Measurements from ENCODE around the gene ASPA.

ASPA gene

DNA sequence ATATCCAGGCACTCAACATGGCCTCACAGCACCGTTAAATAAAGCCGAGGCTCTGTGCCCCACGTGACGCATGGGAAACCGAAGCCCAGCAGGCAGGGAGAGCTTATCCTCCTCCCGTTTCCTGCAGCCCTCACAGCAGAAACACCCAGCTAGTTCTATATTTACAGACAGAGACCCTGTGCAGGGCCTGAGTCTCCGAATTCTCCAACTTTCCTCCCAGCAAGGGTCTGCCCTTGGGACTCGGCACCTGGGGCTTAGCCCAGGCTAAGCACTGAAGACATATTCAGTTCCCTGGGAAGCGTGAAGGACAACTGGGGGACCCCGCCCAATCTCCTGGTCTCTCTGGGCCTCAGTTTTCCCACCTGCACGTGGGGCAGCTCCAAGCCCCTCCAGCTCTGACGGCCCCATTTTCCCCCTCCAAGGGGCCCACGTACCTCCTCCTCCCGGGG is 52.6 kb downstream of the ASPA start:
- Histone ChIP-seq H3K4me2 (ENCODE audit: low read length) (no peak overlapping the region), H2AFZ (no peak overlapping the region), H3K36me3 (ENCODE audit: control insufficient read depth, insufficient read depth, low read length) (no peaks in the 10 kb centered on the region), H3K4me1 (no peaks in the 10 kb centered on the region), H3K27me3 (ENCODE audit: control insufficient read depth, insufficient read depth, low read length) (no peaks in the 10 kb centered on the region), H3K9ac (no peak overlapping the region), H3K9me3 (ENCODE audit: control insufficient read depth, low read length) (no peaks in the 10 kb centered on the region), H3K79me2 (no peaks in the 10 kb centered on the region), H3K27ac (no peak overlapping the region), H3K4me3 (ENCODE audit: low read depth, low read length) (no peak overlapping the region)
- TF ChIP-seq, protein P1, sequence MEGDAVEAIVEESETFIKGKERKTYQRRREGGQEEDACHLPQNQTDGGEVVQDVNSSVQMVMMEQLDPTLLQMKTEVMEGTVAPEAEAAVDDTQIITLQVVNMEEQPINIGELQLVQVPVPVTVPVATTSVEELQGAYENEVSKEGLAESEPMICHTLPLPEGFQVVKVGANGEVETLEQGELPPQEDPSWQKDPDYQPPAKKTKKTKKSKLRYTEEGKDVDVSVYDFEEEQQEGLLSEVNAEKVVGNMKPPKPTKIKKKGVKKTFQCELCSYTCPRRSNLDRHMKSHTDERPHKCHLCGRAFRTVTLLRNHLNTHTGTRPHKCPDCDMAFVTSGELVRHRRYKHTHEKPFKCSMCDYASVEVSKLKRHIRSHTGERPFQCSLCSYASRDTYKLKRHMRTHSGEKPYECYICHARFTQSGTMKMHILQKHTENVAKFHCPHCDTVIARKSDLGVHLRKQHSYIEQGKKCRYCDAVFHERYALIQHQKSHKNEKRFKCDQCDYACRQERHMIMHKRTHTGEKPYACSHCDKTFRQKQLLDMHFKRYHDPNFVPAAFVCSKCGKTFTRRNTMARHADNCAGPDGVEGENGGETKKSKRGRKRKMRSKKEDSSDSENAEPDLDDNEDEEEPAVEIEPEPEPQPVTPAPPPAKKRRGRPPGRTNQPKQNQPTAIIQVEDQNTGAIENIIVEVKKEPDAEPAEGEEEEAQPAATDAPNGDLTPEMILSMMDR (IDR thresholded peaks at IDR 0.05): no peak

DNA sequence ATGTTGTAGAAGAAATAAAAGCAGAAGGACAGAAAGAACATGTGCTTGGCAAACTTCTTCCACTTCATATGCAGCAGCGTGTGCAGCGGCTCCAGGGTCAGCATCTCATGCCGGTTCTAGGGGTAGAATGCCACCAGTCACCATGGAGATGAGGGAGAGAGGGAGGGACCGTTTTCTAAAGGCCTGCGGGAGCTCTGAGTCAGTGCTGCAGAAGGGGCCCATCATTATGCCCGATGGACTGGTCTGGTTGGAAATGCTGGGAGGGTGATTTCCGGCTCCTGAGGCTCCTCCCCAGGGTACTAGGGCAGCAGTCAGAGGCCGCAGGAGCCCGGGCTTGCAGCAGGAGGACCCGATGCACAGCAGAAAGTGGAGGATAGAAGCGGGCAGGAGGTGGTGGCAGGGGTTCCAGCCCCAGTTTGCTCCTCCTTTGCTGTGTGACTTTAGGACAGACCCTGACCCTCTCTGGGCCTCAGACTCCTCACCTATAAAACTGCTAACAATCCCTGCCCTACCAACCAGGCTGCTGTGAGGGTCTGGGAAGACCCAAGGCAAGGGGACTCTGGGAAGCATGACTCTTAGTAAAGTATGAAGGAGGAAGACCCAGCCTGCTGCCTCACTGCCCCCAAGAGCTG is 53.2 kb downstream of the ASPA start:
- Histone ChIP-seq H3K4me3 (ENCODE audit: low read depth, low read length) (no peak overlapping the region), H3K79me2 (no peaks in the 10 kb centered on the region), H3K9ac (no peak overlapping the region), H3K27ac (no peak overlapping the region), H3K4me1 (no peaks in the 10 kb centered on the region), H3K36me3 (ENCODE audit: control insufficient read depth, insufficient read depth, low read length) (no peaks in the 10 kb centered on the region), H2AFZ (no peak overlapping the region), H3K9me3 (ENCODE audit: control insufficient read depth, low read length) (no peaks in the 10 kb centered on the region), H3K27me3 (ENCODE audit: control insufficient read depth, insufficient read depth, low read length) (no peaks in the 10 kb centered on the region), H3K4me2 (ENCODE audit: low read length) (no peak overlapping the region)
- TF ChIP-seq, protein P1 (IDR thresholded peaks at IDR 0.05): no peak

DNA sequence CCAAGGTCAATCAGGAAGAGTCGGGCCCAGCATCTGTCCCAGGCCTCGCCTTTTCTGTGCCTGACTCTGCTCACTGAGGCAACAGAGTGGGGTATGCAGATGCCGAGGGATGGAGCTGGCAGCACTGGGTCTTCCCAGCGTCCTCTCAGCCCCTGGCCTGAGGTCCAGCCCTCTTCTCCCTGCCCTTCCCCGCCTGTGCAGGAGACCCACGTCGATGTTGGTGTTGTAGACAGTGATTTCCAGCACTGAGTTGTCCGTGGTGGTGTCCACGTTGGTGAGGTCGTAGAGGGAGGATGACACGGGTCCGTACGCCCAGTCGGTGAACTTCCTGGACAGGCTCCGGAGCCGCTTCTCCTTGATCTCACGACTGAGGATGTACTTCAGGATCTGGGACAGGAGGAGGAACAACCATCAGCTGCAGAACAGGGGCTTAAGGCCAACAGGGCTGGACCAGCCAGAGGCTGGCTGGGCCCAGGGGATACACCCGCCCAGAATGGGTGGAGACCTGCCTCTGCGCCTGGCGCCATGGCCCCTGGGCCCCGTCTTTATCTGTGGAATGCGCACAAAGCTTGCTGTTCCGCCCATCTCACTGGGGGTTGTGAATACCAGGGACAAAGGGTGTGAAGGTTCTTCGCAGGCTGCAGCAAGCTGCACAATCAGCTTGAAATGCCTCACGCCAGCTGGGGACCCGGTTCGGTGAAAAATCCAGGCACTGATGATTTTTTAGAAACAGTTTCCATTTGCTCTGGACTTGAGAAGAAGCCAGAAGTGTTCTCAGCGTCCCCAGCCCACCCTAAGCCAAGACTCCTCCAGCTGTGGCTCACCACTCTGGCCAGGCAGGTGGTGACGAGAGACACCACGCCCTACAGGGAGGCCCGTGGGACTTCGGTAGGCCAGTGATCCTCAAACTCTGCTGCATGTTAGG is 54.3 kb downstream of the ASPA start:
- H3K9ac ChIP-seq: no peak overlapping the region
- H3K27ac ChIP-seq: no peak overlapping the region
- H3K36me3 ChIP-seq (ENCODE audit: control insufficient read depth, insufficient read depth, low read length): no peaks in the 10 kb centered on the region
- no peak overlapping the region for H3K4me3 ChIP-seq (ENCODE audit: low read depth, low read length)
- TF ChIP-seq, protein P1 (IDR thresholded peaks at IDR 0.05): no peak
- H3K4me2 ChIP-seq (ENCODE audit: low read length): no peak overlapping the region
- no peaks in the 10 kb centered on the region for H3K4me1 ChIP-seq
- no peaks in the 10 kb centered on the region for H3K9me3 ChIP-seq (ENCODE audit: control insufficient read depth, low read length)
- H3K27me3 ChIP-seq (ENCODE audit: control insufficient read depth, insufficient read depth, low read length): no peaks in the 10 kb centered on the region
- no peak overlapping the region for H2AFZ ChIP-seq
- no peaks in the 10 kb centered on the region for H3K79me2 ChIP-seq

DNA sequence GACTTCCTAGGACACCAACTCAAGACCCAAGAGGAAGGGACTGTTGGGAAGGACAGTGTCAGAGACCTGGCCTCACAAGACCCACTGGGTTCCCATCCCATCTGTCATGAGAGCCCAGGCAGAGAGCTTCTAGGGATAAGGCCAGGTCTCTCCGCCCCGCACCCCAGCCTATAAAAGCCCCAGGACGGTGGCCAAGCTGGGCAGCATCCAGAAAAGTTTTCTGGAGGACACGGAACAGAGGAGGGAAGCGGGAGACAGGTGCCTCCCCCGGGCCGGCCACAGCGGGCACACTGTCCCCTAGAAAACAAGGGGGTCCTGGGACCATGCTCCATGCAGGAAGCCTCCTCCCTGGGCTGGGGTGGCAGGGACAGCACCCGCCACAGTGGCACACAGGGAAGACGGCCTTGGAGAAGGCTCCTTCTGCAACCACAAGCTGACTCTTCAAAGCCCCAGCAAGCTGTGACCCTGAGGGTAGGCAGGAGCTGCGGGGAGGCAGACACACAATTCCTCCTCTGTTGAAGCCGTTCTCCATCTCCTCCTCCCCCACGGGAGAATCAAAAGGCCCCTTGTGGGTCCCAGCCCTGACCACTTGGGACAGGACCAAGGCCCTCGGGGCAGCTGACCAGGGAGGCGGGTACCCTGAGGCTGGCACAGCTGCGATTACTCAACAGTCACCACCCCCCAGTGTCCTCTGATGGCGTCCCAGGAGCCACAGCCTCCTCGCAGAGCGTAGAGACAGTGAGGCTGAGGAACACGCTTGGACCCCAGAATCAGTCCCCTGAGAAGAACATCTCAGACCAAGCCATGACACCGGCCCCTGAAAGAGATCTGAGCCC is 55.7 kb downstream of the ASPA start:
- Histone ChIP-seq H3K9ac (no peak overlapping the region), H3K4me2 (ENCODE audit: low read length) (no peak overlapping the region), H3K4me1 (peaks cover 2% of the 10 kb centered on the region), H3K27me3 (ENCODE audit: control insufficient read depth, insufficient read depth, low read length) (no peaks in the 10 kb centered on the region), H3K79me2 (no peaks in the 10 kb centered on the region), H3K4me3 (ENCODE audit: low read depth, low read length) (no peak overlapping the region), H3K9me3 (ENCODE audit: control insufficient read depth, low read length) (no peaks in the 10 kb centered on the region), H2AFZ (no peak overlapping the region), H3K36me3 (ENCODE audit: control insufficient read depth, insufficient read depth, low read length) (no peaks in the 10 kb centered on the region), H3K27ac (no peak overlapping the region)
- TF ChIP-seq, protein P1 (IDR thresholded peaks at IDR 0.05): no peak

Data from parathyroid adenoma (tissue), 2 donors.